HG02938 (cell line): Measurements from ENCODE around the gene CDK14.
"Not testable (repeated sequence)": the region's sequence is repeated elsewhere in the genome, so short reads cannot be mapped to it uniquely, and the experiment has no call there.

Experiments
- ATAC-seq: cut with Tn5 transposase; IDR thresholded peaks from one replicate; pipeline ENCODE4 v1.9.1; 2021; ENCODE audit warnings: mild to moderate bottlenecking, moderate library complexity; ENCODE audit not compliant: unreplicated experiment

The CDK14 gene

GRCh38 chr7:90629297-90629918, 33.3 kb downstream of the CDK14 start:
- peak; percentile 88 for ATAC-seq

GRCh38 chr7:90631502-90631901, 35.4 kb downstream of the CDK14 start:
- ATAC-seq = no peak

GRCh38 chr7:90639683-90640082, 43.6 kb downstream of the CDK14 start:
- not testable (repeated sequence) for ATAC-seq

GRCh38 chr7:90642978-90643377, 46.9 kb downstream of the CDK14 start:
- ATAC-seq = no peak

GRCh38 chr7:90645784-90646183, 49.7 kb downstream of the CDK14 start:
- peak; percentile 46 for ATAC-seq

GRCh38 chr7:90648107-90648506, 52.0 kb downstream of the CDK14 start:
- ATAC-seq = no peak

- ATAC-seq = no peak
Observed at GRCh38 chr7:90648834-90649233, 52.7 kb downstream of the CDK14 start.

- no peak for ATAC-seq
Observed at GRCh38 chr7:90654718-90655427, 58.8 kb downstream of the CDK14 start.

- peak; percentile 60 for ATAC-seq
Observed at GRCh38 chr7:90655566-90655965, 59.4 kb downstream of the CDK14 start.

GRCh38 chr7:90657481-90657880, 61.4 kb downstream of the CDK14 start:
- no peak for ATAC-seq

GRCh38 chr7:90660100-90660499, 64.0 kb downstream of the CDK14 start:
- ATAC-seq = no peak

- peak; percentile 37 for ATAC-seq
Observed at GRCh38 chr7:90660819-90661218, 64.7 kb downstream of the CDK14 start.

- peak; percentile 47 for ATAC-seq
Observed at GRCh38 chr7:90661290-90662151, 65.4 kb downstream of the CDK14 start.

- ATAC-seq = no peak
Observed at GRCh38 chr7:90663176-90663575, 67.1 kb downstream of the CDK14 start.

GRCh38 chr7:90666186-90666585, 70.1 kb downstream of the CDK14 start:
- no peak for ATAC-seq

- no peak for ATAC-seq
Observed at GRCh38 chr7:90668992-90669391, 72.9 kb downstream of the CDK14 start.

GRCh38 chr7:90669492-90669891, 73.4 kb downstream of the CDK14 start:
- ATAC-seq = peak; percentile 62

- no peak for ATAC-seq
Observed at GRCh38 chr7:90671571-90671970, 75.5 kb downstream of the CDK14 start.

- ATAC-seq = no peak
Observed at GRCh38 chr7:90672210-90672609, 76.1 kb downstream of the CDK14 start.

- no peak for ATAC-seq
Observed at GRCh38 chr7:90674625-90675024, 78.5 kb downstream of the CDK14 start.

GRCh38 chr7:90675982-90676381, 79.9 kb downstream of the CDK14 start:
- no peak for ATAC-seq
